HUDEP-2 (cell line): ENCODE results near the gene ANTXRL.
"Not testable (repeated sequence)": the region's sequence is repeated elsewhere in the genome, so short reads cannot be mapped to it uniquely, and the experiment has no call there.

Source experiments
- DNase-seq, 76 experiments: peaks; one replicate each; lab custom pipeline; 2025; ENCODE audit not compliant: unreplicated experiment in 76 of 76; lab: John Stamatoyannopoulos, UW

The ANTXRL gene

DNA sequence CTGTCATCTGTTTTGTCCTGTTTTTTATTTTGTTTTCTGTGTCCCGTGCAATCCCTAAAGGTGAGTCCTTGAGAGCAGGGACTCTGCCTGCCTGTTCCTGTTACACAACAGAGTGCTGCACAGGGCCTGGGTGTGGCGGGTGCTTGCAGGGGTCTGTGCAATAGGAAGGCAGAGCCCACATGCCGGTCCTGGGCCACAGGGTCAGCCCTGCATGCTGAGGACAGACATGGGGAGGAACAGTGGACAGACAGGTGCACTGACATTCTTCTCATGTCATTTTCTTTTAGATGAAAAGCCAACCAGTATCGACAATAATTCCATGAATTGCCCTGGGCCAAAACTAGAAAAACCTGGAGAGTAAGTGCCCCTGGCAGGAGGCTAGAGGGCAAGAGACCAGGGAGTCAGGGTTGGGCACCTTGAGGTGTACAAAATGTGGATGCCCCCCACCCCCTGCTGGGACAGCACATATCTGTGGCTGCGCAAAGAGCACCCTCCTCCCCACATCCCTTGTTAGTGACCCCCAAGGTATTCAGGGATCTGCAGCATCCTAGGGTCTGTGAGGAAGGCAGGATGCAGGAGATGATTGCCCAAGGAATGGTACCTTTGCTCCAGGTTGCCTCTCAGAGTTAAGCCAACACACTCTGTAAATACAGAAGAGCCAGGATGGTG is 19.9 kb downstream of the ANTXRL start:
- DNase-seq, result no peak

DNA sequence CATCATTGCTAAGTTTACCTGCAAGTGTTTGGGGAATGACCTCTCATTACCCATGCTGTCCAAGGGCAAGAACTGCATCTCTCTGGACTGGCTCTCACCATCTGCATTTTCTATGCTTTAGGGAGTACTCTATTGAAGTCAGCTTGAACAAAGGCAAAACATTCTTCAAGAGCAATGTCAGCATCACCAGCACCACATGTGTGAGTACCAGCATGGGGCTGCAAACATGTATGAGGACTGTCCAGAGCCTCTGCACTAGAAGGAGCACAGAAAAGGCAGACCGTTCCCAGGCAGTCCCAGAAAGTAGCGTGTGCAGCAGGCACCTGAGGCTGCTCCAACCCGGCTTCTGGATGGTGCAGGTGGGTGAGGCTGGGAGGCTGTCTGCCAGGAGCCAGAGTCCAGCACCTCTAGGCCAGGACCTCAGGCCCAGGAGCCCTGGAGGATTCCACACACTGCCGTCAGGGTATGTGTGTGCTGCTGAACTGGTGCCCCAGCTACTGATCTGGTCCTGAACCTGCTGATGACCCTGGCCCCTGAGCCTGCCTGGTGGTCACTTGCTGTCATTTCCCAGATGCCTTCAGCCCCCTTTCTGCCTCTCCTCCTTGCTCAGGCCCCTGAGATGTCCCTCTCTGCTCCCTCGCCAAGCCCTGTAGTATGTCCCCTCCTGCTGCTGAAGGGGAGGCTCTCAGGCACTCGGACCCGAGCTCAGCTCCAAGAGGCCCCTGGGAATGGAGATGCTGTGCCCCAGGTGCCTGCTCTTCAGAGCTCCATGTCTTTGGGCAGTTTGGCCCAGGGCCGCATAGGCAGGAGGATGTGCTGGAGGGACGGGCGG is 20.7 kb downstream of the ANTXRL start:
- DNase-seq, result no peak

DNA sequence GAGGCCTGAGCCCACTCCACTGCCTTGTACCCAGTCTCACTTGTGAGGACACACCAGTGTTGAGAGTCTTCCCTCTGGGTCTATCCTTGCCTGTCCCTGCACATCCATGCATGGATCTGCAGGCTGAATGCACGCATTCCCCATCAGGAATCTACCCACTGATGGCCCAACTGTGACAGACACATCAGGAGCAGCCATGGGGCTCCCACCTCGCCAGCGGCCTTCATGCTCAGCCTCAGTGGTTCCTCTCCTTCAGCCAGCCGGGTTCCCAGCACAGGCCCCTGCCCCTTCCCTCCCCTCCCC is 21.3 kb downstream of the ANTXRL start:
- DNase-seq, result no peak

DNA sequence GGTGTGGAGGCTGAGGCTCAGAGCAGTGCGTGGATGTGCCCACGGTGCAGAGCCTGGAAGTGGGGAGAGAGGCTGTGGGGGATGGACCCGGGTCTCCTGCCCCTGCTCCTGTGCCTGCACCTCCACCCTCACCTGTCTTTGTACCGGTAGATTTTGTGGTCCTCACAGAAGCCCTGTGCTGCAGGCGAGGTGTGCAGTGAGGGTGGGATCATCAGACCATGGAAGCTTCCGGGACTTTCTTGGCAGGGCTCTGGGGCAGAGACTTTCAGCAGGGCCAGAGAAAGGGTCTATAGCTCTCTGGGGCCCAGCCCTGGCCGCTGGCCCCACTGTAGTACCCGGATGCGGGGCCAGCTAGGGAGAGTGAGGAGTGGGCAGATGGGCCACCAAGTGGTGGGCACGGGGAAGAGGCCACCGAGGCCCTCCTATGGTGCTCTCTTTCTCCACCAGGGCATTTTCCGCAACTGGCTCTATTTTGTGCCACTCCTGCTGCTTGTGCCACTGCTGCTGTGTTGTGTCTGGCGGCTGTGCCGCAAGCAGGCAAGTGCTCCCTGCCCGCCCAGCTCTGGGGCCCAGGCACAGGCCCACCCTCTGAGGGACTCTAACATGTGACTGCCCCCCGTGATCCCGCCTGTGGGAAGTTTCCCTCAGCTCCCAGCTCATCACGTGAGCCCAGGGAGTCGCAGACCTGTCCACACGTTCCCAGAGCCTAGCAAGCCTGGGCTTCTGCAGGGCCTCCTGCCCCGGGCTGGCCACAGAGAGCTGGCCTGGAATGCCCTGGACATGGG is 22.1 kb downstream of the ANTXRL start:
- DNase-seq, result no peak

DNA sequence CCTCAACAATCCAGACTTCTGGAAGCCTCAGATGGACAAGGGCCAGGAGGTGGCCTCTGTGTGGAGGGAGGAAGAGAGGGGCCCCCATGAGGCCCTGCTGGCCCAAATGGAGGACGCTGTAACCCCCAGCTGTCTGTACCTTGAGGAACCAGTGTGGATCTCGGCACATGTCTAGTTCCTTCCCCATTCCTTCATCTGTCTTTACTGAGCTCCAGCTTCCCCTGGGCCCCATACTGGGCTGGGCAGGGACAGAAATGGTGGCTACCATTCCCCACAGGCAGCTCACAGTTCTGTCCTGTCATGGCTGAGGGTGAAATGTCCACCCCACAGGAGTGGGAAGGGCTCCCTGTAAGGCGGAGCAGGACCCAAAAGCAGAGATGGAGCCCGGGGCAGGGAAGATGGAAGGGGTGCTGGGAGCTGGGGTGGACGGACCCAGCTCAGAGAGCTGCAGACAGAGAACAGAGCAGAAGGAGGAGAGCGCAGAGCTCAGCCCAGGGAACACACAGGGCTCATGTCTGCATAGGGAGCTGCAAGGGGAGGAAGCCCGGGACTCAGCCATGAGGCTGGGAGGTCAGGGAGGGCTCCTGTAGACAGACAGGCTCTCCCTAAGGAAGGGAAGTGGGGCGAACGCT is 22.8 kb downstream of the ANTXRL start:
- no peak for DNase-seq

DNA sequence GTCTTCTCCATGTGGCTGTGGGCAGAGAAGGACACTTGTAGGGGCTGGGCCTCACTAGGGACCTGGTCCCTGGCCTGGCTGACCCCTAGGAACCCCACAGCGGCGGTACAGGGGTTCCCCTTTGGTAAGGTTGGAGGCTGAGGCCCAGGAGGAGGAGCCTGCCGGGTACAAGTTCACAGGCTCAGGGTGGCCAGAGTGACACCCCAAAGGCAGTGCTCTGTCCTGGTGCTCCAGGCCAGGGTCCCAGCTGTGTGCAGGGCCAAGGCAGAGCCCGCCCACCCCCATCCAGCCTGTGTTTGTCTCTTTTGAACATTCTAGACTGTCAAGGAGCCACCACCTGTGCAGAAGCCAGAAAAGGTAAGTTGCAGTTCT is 23.3 kb downstream of the ANTXRL start:
- DNase-seq, result no peak

DNA sequence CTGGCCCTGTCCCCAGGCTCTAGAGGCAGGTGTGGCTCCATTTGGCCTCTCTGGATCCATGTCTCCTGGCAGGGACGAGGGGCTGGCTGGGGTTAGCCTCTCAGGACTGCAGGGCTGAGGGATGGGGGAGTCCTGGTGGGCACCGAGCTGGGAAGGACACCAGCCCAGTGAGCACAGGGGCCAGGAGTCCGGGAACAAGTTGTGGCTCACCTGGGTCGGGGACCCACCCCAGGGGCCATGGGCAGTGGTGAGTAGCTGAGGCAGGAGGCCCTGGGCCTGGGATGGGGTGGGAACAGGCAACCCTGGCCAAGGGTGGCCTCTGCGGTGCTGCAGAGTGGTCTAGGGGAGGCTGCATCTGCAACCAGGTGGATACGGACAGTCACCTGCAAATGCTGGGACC is 24.1 kb downstream of the ANTXRL start:
- no peak for DNase-seq

DNA sequence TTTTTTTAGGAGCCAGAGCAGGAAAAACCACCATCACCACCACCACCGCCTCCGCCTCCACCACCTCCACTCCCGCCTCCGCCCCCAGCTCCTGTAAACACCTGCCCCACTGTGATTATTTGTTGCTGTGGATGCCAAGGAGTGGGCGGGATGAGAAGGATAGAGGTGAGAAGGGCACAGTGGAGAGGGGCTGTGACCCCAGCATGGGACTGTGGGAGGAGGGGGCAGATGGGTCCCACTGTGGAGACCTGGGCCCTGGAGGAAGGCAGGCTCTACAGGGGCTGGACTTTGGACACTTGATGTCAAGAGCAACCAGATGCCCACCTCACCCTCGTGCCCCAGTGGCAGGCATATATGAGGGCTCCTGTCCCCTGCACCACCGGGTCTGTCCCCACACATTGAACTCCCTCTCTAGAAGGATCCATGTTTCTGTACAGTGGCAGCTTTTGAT is 24.7 kb downstream of the ANTXRL start:
- no peak for DNase-seq

DNA sequence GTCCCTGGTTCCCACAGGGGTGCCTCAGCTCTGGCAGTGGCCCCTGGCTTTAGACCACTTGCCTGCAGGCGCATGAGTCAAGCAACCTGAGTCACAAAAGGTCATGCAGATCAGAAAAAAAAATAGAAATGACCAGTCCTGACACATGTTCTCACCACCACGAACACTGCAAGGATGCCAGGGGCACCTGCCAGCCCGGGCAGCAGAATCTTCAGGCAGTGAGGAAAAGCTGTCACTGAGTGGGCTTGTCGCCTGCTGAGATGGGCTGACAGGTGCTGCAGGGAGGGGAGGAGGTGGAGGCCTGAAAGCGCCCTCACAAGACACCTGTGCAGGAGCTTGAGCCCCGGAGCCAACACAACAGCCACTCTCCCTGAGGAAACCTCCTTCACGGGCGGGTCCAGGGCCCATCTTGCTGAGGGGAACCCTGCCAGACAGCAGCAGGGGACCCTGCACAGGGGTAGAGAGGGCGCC is 25.2 kb downstream of the ANTXRL start:
- not testable (repeated sequence) for DNase-seq

DNA sequence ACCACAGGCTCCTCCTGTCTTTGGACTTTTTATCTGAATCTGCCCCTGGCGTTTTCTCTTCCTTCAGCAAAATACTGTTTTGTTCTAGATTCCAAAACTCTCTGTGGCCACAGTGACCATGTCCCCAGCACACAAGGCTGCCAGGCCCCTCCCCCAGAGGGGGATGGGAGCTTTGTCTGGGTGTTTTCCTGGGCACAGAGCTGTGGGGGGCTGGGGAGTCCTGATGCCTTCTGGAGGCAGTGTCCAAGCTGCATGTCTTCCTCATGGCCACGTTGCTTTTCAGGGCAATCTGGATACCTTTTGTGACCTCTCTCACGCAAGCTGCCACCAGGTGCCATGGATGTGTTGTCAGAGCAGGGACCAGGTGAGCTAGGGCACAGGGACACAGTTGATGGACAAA is 26.2 kb downstream of the ANTXRL start:
- no peak for DNase-seq

DNA sequence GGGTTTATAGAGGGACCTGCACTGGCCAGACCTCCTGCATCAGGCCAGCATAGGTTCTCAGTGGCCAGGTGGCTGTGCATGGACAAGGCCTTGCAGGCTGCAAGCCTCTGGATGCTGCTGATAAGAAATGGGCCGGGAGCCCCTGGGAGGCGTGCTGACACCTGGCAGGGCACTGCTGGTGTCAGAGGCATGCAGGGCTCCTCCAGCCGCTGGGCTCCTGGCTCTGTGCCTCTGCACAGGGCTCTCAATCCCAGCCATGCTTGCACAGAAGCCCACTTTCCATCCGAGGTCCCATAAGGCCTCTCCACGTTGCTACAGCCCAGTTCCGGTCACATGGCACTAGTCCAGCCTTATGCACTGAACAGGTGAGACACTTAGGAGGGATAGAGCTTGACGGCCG is 27.3 kb downstream of the ANTXRL start:
- DNase-seq, result no peak

DNA sequence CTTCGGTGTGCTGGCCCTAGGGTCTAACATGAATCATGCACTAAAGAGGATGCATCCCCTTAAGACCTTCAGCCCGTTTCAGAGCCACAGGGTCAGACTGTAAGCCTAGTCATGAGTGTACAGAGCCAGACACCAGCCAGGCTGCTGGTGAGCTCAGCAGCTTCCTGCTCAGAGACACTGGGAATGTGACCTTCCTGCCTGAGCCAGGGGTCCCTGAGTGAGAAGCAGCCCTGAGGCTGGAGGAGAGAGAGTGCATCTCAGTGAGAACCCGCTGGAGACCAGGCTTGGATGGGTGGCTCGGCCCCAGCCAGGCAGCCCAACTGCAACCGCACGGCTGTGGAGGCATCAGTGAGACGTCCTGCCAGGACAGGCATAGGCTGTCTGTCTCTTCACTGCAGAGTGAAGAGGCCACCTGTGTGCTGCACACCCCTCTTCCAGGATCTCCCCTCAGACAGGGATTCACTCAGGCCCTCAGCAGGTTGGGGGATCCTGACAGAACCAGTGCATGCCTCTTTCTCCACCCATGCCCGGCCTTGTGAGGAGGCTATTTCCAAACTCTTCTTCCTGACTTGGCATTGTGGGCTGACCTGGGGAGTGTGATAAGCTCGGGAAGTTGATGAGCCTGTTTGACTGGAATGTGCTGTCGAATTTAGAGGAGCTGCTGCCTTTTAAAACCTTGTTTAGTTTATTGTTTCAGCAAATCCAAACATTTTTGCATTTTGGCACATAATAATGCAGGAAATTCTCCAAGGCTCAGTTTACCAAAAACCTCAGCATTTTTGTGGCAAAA is 28.5 kb downstream of the ANTXRL start:
- not testable (repeated sequence) for DNase-seq

DNA sequence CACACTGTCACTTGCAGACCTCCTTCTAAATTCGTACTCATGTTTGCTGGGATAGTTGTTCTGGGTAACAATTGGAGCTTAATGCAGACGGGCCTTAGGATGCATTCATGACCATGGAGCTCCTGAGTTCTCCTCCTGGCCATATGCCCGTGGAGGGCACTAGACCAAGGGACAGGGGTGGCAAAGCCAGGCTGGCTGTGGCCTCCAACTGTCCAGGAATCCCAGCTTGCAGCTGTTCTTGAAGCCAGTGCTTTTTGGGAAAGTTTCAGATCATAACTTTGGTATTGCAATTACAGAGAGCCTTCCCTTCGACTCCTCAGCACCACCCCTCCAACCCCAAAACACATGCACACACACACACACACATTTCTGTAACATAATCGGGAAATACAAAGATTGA is 30.6 kb downstream of the ANTXRL start:
- DNase-seq, result no peak

DNA sequence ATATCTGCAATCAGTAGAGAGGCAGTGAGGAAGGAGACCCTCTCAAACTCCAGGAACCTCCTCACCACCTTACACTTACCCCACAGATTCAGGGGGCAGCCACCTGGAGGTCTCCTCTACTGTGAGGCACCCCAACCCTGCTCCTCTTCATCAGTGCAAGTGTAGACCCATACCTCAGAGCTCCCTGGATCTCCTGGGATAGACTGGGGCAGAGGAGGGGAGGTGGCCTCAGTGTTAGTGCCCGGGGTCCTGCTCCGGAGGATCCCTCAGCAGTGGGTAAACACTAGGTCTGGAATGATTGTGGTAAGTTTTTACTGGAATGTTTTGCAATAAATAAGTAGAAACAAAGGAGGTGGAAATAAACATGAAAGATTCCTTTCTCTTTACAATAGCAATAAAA is 31.1 kb downstream of the ANTXRL start:
- DNase-seq, result no peak

DNA sequence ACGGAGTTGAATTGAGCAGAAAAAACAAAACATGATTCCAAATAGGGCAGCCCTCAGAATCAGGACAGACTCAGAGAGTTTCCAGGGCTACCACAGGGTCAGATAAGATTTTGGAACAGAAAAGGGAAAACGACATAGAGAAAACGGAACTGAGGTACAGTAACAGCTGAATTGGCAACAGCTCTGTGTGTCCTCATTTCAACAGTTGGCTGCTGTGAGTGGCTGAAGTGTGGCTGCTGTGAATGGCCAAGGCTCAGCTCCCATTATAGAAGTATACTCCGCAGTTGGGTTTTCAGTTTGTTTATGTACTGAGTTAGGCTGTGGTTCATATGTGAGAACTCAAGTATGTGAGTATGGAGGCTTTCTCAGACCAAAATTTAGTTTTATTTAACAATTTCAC is 32.0 kb downstream of the ANTXRL start:
- no peak for DNase-seq

DNA sequence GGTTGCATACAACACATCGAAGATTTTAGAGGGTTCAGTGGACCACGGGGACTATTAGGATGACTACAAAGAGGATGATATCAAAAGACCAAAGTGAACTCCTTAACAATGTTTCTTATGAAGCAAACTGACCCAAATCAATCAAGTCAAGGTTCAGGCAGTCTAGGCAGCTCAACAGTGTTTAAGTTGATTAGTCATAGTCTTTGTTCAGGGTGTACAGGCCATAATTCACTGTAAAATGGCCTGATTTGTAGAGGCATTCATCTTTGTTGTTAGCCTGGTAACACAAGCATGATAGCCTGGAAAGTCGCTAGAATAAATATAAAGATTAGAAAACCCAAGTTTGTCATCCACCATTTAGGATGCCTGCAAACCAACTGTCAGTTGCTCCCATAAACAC is 32.6 kb downstream of the ANTXRL start:
- no peak for DNase-seq

DNA sequence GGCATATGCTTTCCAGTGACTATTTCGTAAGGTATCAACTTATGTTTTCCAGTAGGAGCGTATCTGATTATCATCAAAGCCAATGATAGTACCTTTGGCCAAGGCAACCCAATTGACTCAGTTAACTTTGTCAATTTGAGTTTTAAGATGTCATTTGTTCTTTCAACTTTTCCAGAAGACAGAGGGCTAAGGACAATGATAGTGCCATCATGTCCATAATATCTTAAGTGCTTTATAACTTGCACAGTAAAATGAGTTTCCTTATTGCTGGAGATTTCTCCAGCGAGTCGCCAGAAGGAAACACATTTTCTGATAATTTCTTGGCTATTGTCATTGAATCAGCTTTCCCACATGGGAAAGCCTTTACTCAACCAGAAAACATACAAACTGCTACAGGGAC is 35.0 kb downstream of the ANTXRL start:
- no peak for DNase-seq

DNA sequence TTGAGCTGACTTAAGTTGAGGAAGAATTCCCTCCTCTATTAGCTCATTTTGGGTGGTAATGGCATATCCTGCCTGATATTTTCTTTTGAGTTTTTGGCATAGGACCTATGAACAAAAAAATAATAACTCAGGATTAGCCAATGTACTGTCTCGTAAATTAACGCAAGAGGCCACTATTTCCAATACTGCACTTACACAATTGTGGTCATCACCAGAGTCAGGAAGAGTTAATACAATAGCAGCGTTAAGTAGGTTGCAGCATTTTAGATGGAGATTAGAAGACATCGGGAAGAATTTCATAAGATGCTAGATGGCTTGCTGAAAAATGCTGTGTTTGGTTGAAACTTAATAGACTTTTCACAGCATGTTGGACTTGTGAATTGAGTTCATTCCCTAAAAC is 36.4 kb downstream of the ANTXRL start:
- no peak for DNase-seq

DNA sequence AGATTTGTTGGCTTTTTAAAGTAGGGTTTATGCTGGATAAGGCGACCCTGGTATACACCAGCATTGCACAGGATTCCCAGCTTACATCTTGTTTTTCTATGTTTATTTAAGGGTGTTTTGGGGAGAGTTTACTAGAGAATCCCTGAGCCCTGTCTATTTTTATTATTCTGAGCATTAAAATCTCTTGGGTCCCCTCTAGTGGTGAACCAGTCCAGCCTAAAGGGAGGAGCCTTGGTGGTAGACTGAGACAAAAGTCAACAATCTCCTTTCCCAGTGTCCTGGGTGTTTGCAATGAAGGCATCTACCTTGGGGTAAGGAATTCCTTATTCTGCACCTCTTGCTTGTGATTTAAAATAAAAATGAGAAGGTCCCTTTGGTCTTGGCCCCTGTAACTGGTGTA is 38.2 kb downstream of the ANTXRL start:
- peak in 3 of 76 experiments; percentile 0 to 13 (median 7) for DNase-seq

DNA sequence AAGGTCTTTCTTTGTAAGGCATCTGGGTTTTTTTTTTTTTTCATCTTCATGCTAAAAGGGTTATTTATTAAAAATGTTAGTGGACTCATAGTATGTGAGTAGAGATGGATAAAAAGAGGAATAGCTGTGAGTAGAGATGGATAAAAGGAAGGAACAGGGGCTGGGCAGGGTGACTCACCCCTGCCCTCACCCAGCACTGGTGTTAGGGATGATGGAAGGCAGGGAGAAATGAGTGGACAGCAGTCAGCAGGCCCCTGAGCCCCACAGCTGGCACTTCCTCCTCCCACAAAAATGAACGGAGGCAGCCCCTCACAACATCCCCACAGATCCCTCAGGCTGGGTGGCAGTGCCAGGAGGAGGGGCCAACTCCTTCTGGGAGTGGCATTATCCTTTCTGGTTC is 39.3 kb downstream of the ANTXRL start:
- DNase-seq, result no peak
